Myometrial cell (primary cell): Measurements from ENCODE around the gene PCDHA8. TPM values are rescaled to one million over a fixed set of nuclear protein-coding genes. Genes with fewer than 3 reads are reported as not detected.

Source experiments
- total RNA-seq: library from RNA; depleted of rRNA; stranded (reverse); fragments of >200 nt; gene quantifications from 2 replicates; pipeline ENCODE4 v1.2.3, GENCODE V29; 2015

PCDHA8 gene
- total RNA-seq = not detected in 2 replicates

DNA sequence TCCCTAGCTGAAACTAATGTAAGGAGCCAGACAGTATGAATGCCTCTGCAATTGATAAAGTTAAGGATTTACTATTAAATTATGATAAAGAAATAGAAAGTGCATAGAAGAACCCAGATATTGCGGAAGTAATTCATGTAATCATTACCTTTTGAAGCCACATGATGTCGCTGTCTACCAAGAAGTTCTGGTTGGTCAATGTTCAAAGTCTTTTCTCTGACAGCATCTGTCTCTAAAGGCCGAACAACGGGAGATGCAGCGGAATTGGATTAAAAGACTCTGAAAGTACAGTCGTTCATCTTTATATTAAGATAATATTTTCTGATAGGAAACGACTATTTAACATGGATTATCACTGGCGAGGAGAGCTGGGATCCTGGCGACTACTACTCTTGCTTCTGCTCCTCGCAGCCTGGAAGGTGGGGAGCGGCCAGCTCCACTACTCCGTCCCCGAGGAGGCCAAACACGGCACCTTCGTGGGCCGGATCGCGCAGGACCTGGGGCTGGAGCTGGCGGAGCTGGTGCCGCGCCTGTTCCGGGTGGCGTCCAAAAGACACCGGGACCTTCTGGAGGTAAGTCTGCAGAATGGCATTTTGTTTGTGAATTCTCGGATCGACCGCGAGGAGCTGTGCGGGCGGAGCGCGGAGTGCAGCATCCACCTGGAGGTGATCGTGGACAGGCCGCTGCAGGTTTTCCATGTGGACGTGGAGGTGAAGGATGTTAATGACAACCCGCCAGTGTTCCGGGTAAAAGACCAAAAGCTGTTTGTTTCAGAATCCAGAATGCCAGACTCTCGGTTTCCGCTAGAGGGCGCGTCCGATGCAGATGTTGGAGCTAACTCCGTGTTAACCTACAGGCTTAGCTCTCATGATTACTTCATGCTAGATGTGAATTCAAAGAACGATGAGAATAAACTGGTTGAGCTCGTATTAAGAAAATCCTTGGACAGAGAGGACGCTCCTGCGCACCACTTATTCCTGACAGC lies at the start of gene PCDHA8:
TSS of gene PCDHA8 (plus strand) at position 210 of the 985 bp plus-strand sequence. CDS start at position 345, 135 bp downstream.

DNA sequence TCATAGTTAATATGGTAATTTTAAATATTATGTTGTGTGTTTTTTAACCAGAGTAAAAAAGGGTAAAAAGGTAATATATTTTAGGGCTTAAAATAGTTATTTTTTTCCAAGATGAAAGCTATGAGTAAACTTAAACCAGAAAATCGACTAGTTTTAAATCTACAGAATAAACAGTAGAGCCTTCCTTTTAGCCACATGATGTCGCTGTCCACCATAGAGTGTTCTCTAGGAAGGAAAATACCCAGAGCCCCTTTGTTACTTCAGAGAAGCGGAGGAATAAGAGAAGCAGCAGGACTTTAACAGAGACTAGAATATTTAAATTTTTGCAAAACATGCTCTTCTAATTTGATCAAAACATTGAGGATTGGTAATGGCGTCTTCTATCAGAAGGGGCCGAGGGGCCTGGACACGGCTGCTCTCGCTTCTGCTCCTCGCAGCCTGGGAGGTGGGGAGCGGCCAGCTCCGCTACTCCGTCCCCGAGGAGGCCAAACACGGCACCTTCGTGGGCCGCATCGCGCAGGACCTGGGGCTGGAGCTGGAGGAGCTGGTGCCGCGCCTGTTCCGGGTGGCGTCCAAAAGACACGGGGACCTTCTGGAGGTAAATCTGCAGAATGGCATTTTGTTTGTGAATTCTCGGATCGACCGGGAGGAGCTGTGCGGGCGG lies 46.3 kb upstream of the PCDHA8 start, which contains the start of gene PCDHA2:
TSS of gene PCDHA2 (plus strand) at position 258 of the 664 bp plus-strand sequence.

GRCh38 chr5:140800816-140801493 lies 40.0 kb upstream of the PCDHA8 start, which contains the start of gene PCDHA3:
PCDHA3 (plus strand) TSS chr5:140801057.

GRCh38 chr5:140806834-140807775 lies 33.9 kb upstream of the PCDHA8 start, which contains the start of gene PCDHA4:
PCDHA4 (plus strand) TSS chr5:140807068.

GRCh38 chr5:140821375-140822280 lies 19.4 kb upstream of the PCDHA8 start, which contains the start of gene PCDHA5:
PCDHA5 (plus strand) TSS chr5:140821613.

GRCh38 chr5:140827704-140828361 lies 13.2 kb upstream of the PCDHA8 start, which contains the start of gene PCDHA6:
PCDHA6 (plus strand) TSS chr5:140827960; CDS start chr5:140828092, 132 bp downstream.

GRCh38 chr5:140833993-140834392 lies 7.0 kb upstream of the PCDHA8 start, which contains the start of gene PCDHA7:
PCDHA7 (plus strand) TSS chr5:140834269; CDS start chr5:140834384, 115 bp downstream.

GRCh38 chr5:140848139-140849102 lies 7.4 kb downstream of the PCDHA8 start, which contains the start of gene PCDHA9:
PCDHA9 (plus strand) TSS chr5:140848382; CDS start chr5:140848496, 114 bp downstream.

DNA sequence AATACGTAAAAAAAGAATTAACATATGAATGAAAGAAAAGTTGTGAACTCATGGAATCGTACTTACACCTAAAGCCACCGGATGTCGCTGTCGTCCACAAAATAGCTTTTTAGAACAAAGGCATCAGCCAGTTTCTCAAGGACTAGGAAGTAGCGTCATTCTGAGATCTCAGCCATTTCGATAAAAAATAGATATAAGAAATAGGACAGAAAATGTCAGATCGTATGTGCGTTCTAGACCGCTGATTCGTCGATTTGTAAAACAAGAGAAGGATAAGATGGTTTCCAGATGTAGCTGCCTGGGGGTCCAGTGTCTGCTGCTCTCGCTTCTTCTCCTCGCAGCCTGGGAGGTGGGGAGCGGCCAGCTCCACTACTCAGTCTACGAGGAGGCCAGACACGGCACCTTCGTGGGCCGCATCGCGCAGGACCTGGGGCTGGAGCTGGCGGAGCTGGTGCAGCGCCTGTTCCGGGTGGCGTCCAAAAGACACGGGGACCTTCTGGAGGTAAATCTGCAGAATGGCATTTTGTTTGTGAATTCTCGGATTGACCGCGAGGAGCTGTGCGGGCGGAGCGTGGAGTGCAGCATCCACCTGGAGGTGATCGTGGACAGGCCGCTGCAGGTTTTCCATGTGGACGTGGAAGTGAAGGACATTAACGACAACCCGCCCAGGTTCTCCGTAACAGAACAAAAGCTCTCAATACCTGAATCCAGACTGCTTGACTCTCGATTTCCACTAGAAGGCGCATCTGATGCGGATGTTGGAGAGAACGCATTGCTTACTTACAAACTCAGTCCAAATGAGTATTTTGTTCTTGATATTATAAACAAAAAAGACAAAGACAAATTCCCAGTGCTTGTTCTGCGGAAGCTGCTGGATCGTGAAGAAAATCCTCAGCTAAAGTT lies 15.0 kb downstream of the PCDHA8 start, which contains the start of gene PCDHA10:
TSS of gene PCDHA10 (plus strand) at position 126 of the 903 bp plus-strand sequence. CDS start at position 278, 152 bp downstream.

GRCh38 chr5:140868721-140869554 lies 28.0 kb downstream of the PCDHA8 start, which contains the start of gene PCDHA11:
PCDHA11 (plus strand) TSS chr5:140868957; CDS start chr5:140869104, 147 bp downstream.

DNA sequence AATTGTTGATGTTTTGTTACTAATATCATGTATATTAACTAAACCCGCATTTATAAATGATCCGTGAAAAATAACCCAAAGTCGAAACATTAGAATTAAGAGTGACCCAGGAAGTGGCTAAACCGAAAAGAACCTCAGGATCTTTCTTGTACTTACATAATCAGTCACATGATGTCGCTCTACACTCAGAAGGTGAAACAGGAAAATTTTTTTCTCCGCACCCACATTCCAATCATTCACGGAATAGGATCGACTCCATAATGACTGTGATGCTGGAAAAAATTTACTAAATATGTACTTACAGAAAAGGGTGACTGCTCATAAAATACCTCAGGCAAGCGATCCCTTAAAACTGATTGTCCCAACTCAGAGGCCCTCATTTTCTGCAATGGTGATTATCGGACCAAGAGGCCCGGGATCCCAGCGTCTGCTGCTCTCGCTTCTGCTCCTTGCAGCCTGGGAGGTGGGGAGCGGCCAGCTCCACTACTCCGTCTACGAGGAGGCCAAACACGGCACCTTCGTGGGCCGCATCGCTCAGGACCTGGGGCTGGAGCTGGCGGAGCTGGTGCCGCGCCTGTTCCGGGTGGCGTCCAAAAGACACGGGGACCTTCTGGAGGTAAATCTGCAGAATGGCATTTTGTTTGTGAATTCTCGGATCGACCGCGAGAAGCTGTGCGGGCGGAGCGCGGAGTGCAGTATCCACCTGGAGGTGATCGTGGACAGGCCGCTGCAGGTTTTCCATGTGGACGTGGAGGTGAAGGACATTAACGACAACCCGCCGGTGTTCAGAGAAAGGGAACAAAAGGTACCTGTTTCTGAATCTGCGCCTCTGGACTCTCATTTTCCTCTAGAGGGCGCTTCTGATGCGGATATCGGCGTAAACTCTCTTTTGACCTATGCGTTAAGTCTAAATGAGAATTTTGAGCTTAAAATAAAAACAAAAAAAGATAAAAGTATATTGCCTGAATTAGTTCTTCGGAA lies 34.4 kb downstream of the PCDHA8 start, which contains the start of gene PCDHA12:
TSS of gene PCDHA12 (plus strand) at position 224 of the 981 bp plus-strand sequence. CDS start at position 389, 165 bp downstream.

DNA sequence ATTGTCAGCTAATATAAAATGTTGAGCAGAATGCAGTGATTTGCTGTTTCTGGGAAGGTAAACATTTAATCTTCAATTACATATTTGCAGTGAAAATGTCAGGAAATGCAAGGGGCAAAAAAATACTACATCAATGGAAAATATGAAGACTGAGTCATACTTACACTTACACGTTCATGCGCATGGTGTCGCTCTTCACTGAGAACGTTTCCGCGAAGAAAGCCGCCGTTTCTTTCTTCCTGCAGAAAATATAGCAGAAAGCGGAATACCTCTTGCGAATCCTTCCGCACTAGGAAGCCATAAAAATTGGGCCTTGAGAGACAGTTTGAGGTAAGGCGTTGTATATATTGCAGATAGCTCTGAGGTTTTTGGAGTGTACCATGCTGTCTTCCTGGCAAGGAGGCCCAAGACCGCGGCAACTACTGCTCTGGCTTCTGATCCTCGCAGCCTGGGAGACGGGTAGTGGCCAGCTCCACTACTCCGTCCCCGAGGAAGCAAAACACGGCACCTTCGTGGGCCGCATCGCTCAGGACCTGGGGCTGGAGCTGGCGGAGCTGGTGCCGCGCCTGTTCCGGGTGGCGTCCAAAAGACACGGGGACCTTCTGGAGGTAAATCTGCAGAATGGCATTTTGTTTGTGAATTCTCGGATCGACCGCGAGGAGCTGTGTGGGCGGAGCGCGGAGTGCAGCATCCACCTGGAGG lies 41.1 kb downstream of the PCDHA8 start, which contains the start of gene PCDHA13:
TSS of gene PCDHA13 (plus strand) at position 236 of the 702 bp plus-strand sequence. CDS start at position 381, 145 bp downstream.

